Measurements from ENCODE around the gene RANBP3L. TPM values are rescaled to one million over a fixed set of nuclear protein-coding genes. Genes with fewer than 3 reads are reported as not detected.
"Not testable (repeated sequence)": the region's sequence is repeated elsewhere in the genome, so short reads cannot be mapped to it uniquely, and the experiment has no call there.

RANBP3L gene
- total and polyA plus RNA-seq, 11 donors: 0.14 to 2.2 (median 0.38) TPM

DNA sequence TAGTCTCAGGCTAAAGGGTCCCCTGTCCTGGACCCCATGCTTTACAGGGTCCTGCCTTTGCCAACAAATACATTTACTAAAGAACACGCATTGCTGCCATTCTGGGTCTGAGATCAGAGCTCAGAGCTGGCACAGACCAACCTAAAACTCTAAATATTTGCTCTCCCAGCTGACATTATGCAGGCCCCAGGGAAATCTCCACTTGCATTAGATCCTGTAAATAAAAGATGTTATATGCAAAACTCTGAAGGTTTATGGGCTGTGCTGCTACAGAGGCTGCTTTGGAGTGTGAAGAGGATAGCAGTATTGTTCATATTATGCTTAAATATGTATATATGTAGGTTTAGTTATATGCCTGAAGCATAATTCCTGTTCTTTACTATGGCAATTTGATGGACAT, 35.9 kb upstream of the RANBP3L start:
- Histone ChIP-seq H3K27ac (no peak overlapping the region), H3K27me3 (peaks cover 0 to 4% (median 0%) of the 10 kb centered on the region in 9 donors), H3K36me3 (no peaks in the 10 kb centered on the region), H3K4me1 (no peaks in the 10 kb centered on the region), H3K4me3 (no peak overlapping the region), H3K9me3 (peaks cover 0 to 3% (median 0%) of the 10 kb centered on the region in 12 donors)
- WGBS, 4 donors: 83 to 92% (median 87%) methylated on average over 1 of the region's 1 CpG
- intact Hi-C loops (cut with DNase I): no loop called here
- no peak for TF ChIP-seq POLR2A (IDR thresholded peaks at IDR 0.05)
- TF ChIP-seq CTCF (IDR thresholded peaks at IDR 0.05): no peak
- DNase-seq: no peak
- no peak for ATAC-seq

- H3K36me3 ChIP-seq: no peaks in the 10 kb centered on the region
- H3K4me3 ChIP-seq: no peak overlapping the region
- no peak for TF ChIP-seq POLR2A (IDR thresholded peaks at IDR 0.05)
- no peaks in the 10 kb centered on the region for H3K9me3 ChIP-seq
- H3K27me3 ChIP-seq: no peaks in the 10 kb centered on the region
- H3K4me1 ChIP-seq: no peaks in the 10 kb centered on the region
- ATAC-seq (no peak), DNase-seq (no peak)
- intact Hi-C loops (cut with DNase I): no loop called here
- no peak overlapping the region for H3K27ac ChIP-seq
- 76 to 90% (median 83%) methylated on average over 5 of the region's 5 CpGs for WGBS, 4 donors
Observed at GRCh38 chr5:36334315-36334714, 32.6 kb upstream of the RANBP3L start.

DNA sequence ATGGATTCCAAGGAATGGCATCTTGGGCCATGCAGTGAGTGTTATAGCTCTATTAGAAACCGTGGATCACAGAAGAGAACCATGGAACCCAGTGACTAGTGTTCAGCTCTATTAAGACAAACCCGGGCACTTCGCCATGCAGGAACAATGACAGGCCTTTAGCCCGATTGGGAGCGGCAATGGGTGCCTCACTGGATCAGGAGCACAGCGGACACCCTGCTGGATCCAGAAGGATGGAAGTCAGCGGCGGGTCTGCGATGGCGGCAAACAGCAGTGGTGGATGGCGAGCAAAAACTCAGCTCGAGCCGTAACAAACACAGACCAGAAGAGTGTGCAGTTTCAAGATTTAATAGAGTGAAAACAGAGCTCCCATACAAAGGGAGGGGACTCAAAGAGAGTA, 31.0 kb upstream of the RANBP3L start:
- peak in 1 of 5 donors; percentile 56 for DNase-seq
- H3K4me1 ChIP-seq; H3K36me3 ChIP-seq; H3K9me3 ChIP-seq; H3K4me3 ChIP-seq; ATAC-seq; H3K27me3 ChIP-seq; intact Hi-C loops (cut with DNase I); H3K27ac ChIP-seq: not testable (repeated sequence)
- 87 to 96% (median 91%) methylated on average over 13 of the region's 13 CpGs for WGBS, 4 donors

GRCh38 chr5:36325196-36325595, 23.5 kb upstream of the RANBP3L start:
- intact Hi-C loops (cut with DNase I): loop anchor here in 1 of 10 donors (10.0 kb wide), 1 partner anchor 60 kb away; no protein-coding TSS in a partner anchor
- no peaks in the 10 kb centered on the region for H3K9me3 ChIP-seq
- H3K27me3 ChIP-seq: no peaks in the 10 kb centered on the region
- no peak overlapping the region for H3K27ac ChIP-seq
- ATAC-seq (no peak), DNase-seq (no peak)
- no peak overlapping the region for H3K4me3 ChIP-seq
- TF ChIP-seq CTCF (IDR thresholded peaks at IDR 0.05): no peak
- no peak for TF ChIP-seq POLR2A (IDR thresholded peaks at IDR 0.05)
- peaks cover 0 to 22% (median 0%) of the 10 kb centered on the region in 12 donors for H3K4me1 ChIP-seq
- no peaks in the 10 kb centered on the region for H3K36me3 ChIP-seq

- peak; percentile 69 to 91 (median 84) for ATAC-seq
- no peaks in the 10 kb centered on the region for H3K9me3 ChIP-seq
- H3K27ac ChIP-seq: no peak overlapping the region
- no peaks in the 10 kb centered on the region for H3K36me3 ChIP-seq
- DNase-seq: peak in 3 of 5 donors; percentile 12 to 81 (median 61)
- H3K4me1 ChIP-seq: peaks cover 0 to 22% (median 0%) of the 10 kb centered on the region in 12 donors
- intact Hi-C loops (cut with DNase I): loop anchor here in 1 of 10 donors (10.0 kb wide), 1 partner anchor 61 kb away; no protein-coding TSS in a partner anchor
- TF ChIP-seq POLR2A (IDR thresholded peaks at IDR 0.05): no peak
- TF ChIP-seq CTCF (IDR thresholded peaks at IDR 0.05): no peak
- no peaks in the 10 kb centered on the region for H3K27me3 ChIP-seq
- 60 to 65% (median 61%) methylated on average over 6 of the region's 6 CpGs for WGBS, 4 donors
- no peak overlapping the region for H3K4me3 ChIP-seq
Observed at GRCh38 chr5:36323926-36324781, 22.5 kb upstream of the RANBP3L start.
